ENCODE measurements around the gene INO80C.
"Not testable (repeated sequence)": the region's sequence is repeated elsewhere in the genome, so short reads cannot be mapped to it uniquely, and the experiment has no call there.

The INO80C gene

DNA sequence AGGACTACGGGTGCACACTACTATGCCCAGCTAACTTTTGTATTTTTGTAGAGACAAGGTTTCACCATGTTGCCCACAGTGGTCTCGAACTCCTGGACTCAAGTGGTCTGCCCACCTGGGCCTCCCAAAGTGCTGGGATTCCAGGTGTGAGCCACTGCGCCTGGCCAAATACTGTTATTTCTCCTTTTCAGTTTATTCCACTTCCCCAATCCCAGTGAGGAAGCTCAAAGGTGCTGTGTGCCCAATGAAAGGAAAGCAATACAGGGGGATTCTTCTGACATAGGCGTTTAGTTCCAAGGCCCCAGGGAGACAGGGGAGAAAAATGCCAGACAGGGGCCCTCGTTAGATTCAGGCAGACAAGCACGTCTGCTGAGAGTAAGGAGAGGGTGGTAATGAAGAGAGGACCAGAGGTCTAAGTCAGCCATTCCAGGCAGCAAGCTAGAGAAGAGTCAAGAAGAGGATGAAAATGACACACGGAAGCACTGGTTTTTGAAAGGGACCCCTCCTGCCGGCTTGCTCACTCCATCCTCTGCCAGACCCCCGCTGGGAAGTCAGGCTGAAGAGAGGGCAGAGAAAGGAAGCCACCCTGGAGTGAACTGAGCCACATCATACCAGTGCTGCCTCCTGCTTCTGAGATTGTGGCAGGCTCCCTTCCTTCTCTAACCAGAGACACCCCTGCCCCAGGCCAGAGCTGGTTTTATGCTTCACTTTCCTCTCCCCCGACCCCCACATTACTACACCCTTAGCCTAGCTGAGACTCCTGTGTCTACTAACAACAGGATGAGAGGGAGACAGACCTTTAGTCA, 6.7 kb downstream of the INO80C start:
- ChIA-PET CTCF (no interaction called here), POLR2A (ENCODE audit: low non-redundant PET) (no interaction called here)
- DNase-seq (ENCODE audit: low spot score) = no peak
- no peak for TF ChIP-seq CTCF (conservative IDR thresholded peaks at IDR 0.05; ENCODE audit: low read depth)
- no peak overlapping the region; the same call in 1 of the 2 replicates for H3K27ac ChIP-seq

DNA sequence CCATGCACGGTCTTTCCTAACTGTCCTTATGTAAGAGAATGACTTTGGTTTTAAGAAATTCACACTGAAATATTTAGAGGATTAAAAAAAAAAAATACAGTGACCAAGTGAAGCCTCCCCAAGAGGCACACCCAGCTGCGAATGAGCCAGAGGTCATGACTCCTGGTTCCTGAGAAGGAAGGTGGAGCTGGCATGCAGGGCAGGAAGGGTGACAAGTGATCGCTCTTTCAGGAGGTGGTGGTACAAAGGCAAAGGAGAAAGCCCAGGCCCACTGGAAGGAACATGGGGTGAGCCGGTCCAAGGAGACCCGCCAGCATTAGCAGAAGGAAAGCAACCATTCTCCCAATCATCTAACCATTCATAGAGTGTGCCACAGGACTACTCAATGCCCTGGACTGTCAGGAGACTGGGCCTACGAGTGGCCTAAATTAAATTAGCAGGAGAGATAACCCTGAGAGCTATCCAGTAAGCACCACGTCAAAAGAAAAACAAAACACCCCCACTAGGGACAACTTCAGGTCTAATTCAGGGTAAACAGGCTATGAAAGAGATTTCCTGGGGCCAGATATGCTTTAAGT, 7.8 kb downstream of the INO80C start:
- ChIA-PET CTCF (no interaction called here), POLR2A (ENCODE audit: low non-redundant PET) (no interaction called here)
- no peak for DNase-seq (ENCODE audit: low spot score)
- no peak for TF ChIP-seq CTCF (conservative IDR thresholded peaks at IDR 0.05; ENCODE audit: low read depth)
- no peak overlapping the region for H3K27ac ChIP-seq

- H3K27ac ChIP-seq; CTCF ChIA-PET; DNase-seq (ENCODE audit: low spot score); POLR2A ChIA-PET (ENCODE audit: low non-redundant PET): not testable (repeated sequence)
Measured at GRCh38 chr18:35489281-35489680, 8.5 kb downstream of the INO80C start.

GRCh38 chr18:35488396-35488795, 9.4 kb downstream of the INO80C start:
- DNase-seq (ENCODE audit: low spot score); POLR2A ChIA-PET (ENCODE audit: low non-redundant PET); CTCF ChIA-PET; H3K27ac ChIP-seq: not testable (repeated sequence)

DNA sequence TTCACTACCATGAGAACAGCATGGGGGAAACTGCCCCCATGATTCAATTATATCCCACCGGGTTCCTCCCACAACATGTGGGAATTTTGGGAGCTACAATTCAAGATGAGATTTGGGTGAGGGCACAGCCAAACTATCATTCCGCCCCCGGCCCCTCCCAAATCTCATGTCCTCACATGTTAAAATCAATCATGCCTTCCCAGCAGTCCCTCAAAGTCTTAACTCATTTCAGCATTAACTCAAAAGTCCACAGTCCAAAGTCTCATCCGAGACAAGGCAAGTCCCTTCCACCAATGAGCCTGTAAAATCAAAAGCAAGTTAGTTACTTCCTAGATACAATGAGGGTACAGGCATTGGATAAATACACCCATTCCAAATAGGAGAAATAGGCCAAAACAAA, 10.2 kb downstream of the INO80C start:
- DNase-seq (ENCODE audit: low spot score); H3K27ac ChIP-seq; CTCF ChIA-PET; POLR2A ChIA-PET (ENCODE audit: low non-redundant PET): not testable (repeated sequence)

GRCh38 chr18:35485852-35486251, 11.9 kb downstream of the INO80C start:
- ChIA-PET POLR2A (ENCODE audit: low non-redundant PET) (no interaction called here), CTCF (no interaction called here)
- H3K27ac ChIP-seq = no peak overlapping the region
- no peak for TF ChIP-seq CTCF (conservative IDR thresholded peaks at IDR 0.05; ENCODE audit: low read depth)
- DNase-seq (ENCODE audit: low spot score) = no peak

DNA sequence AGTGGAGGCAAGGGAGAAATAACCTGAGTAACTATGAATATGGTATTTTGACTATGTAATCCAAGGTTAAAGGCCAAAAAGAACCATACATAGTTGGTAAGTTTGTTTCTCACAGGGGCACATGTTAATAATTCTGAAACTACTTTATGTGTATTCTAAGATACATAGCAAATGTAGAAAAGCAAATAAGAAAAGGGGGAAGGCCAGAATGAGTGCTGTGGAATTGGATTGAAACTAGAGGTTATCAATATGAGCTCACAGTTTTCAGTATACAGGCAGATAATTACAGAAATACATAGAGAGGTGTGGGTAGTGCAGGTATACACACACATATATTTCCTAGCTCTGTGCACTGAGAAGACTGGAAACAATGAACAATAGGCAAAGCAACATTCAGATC, 13.7 kb downstream of the INO80C start:
- H3K27ac ChIP-seq = no peak overlapping the region
- DNase-seq (ENCODE audit: low spot score) = no peak
- ChIA-PET POLR2A (ENCODE audit: low non-redundant PET) (no interaction called here), CTCF (no interaction called here)
- no peak for TF ChIP-seq CTCF (conservative IDR thresholded peaks at IDR 0.05; ENCODE audit: low read depth)

GRCh38 chr18:35481960-35482366, 15.8 kb downstream of the INO80C start:
- no peak for DNase-seq (ENCODE audit: low spot score)
- ChIA-PET POLR2A (ENCODE audit: low non-redundant PET) (no interaction called here), CTCF (no interaction called here)
- no peak overlapping the region for H3K27ac ChIP-seq
- TF ChIP-seq CTCF (conservative IDR thresholded peaks at IDR 0.05; ENCODE audit: low read depth) = no peak

All from RWPE1 (cell line).